ENCODE results near the gene MMAB.
"Not testable (repeated sequence)": the region's sequence is repeated elsewhere in the genome, so short reads cannot be mapped to it uniquely, and the experiment has no call there.

MMAB gene

GRCh38 chr12:109573029-109573913 lies at the start of gene MMAB, which contains the start of gene MVK:
Gene MMAB, minus strand, starts transcription at chr12:109573504. Its CDS starts 24 bp downstream, at chr12:109573480.
Gene MVK, plus strand, starts transcription at chr12:109573794. Its CDS starts 1,029 bp downstream, at chr12:109574823.
- DNase-seq: peak; percentile 99

- no peak for DNase-seq
These were observed 48.6 kb upstream of the MMAB start for GRCh38 chr12:109621901-109622364.

GRCh38 chr12:109621211-109621694 lies 47.9 kb upstream of the MMAB start:
- DNase-seq: no peak

GRCh38 chr12:109619002-109619604 lies 45.8 kb upstream of the MMAB start:
- no peak for DNase-seq

GRCh38 chr12:109618082-109618481 lies 44.8 kb upstream of the MMAB start:
- no peak for DNase-seq

- no peak for DNase-seq
These were observed 44.2 kb upstream of the MMAB start for GRCh38 chr12:109617491-109617890.

GRCh38 chr12:109615556-109616229 lies 42.4 kb upstream of the MMAB start:
- no peak for DNase-seq

- no peak for DNase-seq
These were observed 40.5 kb upstream of the MMAB start for GRCh38 chr12:109613649-109614455.

- DNase-seq: peak; percentile 24
These were observed 39.7 kb upstream of the MMAB start for GRCh38 chr12:109612975-109613502.

- DNase-seq: no peak
These were observed 38.7 kb upstream of the MMAB start for GRCh38 chr12:109612003-109612402.

GRCh38 chr12:109611223-109611622 lies 37.9 kb upstream of the MMAB start:
- DNase-seq: no peak

- DNase-seq: no peak
These were observed 37.2 kb upstream of the MMAB start for GRCh38 chr12:109610523-109610922.

GRCh38 chr12:109609342-109609741 lies 36.0 kb upstream of the MMAB start:
- DNase-seq: no peak

- no peak for DNase-seq
These were observed 35.5 kb upstream of the MMAB start for GRCh38 chr12:109608793-109609192.

- DNase-seq: no peak
These were observed 35.0 kb upstream of the MMAB start for GRCh38 chr12:109608270-109608669.

- no peak for DNase-seq
These were observed 34.3 kb upstream of the MMAB start for GRCh38 chr12:109607618-109608017.

- DNase-seq: no peak
These were observed 33.2 kb upstream of the MMAB start for GRCh38 chr12:109606320-109607028.

- DNase-seq: no peak
These were observed 32.4 kb upstream of the MMAB start for GRCh38 chr12:109605599-109606228.

GRCh38 chr12:109605016-109605415 lies 31.7 kb upstream of the MMAB start:
- DNase-seq: no peak

GRCh38 chr12:109604132-109604585 lies 30.9 kb upstream of the MMAB start:
- DNase-seq: no peak

- DNase-seq: not testable (repeated sequence)
These were observed 28.8 kb upstream of the MMAB start for GRCh38 chr12:109602132-109602531.
